Osteocyte (in vitro differentiated cells): ENCODE data around the gene PMEPA1. TPM values are rescaled to one million over a fixed set of nuclear protein-coding genes. Genes with fewer than 3 reads are reported as not detected.

Experiments
- DNase-seq: peaks from one replicate; pipeline ENCODE4 v3.0.0; 2021; ENCODE audit warnings: mixed read lengths; ENCODE audit not compliant: unreplicated experiment; ENCODE audit errors: extremely low spot score
- H3K27ac Mint-ChIP-seq: one replicate; pipeline ENCODE4 v1.8.0; 2021; ENCODE audit warnings: mild to moderate bottlenecking, mixed read lengths; ENCODE audit not compliant: unreplicated experiment
- H3K27me3 Mint-ChIP-seq: one replicate; pipeline ENCODE4 v1.8.0; 2021; ENCODE audit warnings: mixed read lengths; ENCODE audit not compliant: unreplicated experiment
- H3K36me3 Mint-ChIP-seq: one replicate; pipeline ENCODE4 v1.8.0; 2021; ENCODE audit warnings: mixed read lengths; ENCODE audit not compliant: unreplicated experiment
- H3K4me1 Mint-ChIP-seq: one replicate; pipeline ENCODE4 v1.8.0; 2021; ENCODE audit warnings: mixed read lengths; ENCODE audit not compliant: unreplicated experiment
- H3K4me3 Mint-ChIP-seq: one replicate; pipeline ENCODE4 v1.8.0; 2021; ENCODE audit warnings: mild to moderate bottlenecking, moderate library complexity, mixed read lengths; ENCODE audit not compliant: unreplicated experiment
- H3K9me3 Mint-ChIP-seq: one replicate; pipeline ENCODE4 v1.8.0; 2021; ENCODE audit warnings: mixed read lengths; ENCODE audit not compliant: unreplicated experiment
- CTCF ChIP-seq: fragments of 200-600 bp; sonication (generic); IDR thresholded peaks from 2 replicates; pipeline ENCODE4 v1.5.0; 2021; ENCODE audit warnings: antibody characterized with exemption, mild to moderate bottlenecking, moderate library complexity
- total RNA-seq: library from RNA; stranded (reverse); gene quantifications from 2 replicates; pipeline ENCODE4 v1.2.1, GENCODE V29; 2021

Gene PMEPA1
- total RNA-seq, 1 donor from 2014 or later, result 24.1 TPM

DNA sequence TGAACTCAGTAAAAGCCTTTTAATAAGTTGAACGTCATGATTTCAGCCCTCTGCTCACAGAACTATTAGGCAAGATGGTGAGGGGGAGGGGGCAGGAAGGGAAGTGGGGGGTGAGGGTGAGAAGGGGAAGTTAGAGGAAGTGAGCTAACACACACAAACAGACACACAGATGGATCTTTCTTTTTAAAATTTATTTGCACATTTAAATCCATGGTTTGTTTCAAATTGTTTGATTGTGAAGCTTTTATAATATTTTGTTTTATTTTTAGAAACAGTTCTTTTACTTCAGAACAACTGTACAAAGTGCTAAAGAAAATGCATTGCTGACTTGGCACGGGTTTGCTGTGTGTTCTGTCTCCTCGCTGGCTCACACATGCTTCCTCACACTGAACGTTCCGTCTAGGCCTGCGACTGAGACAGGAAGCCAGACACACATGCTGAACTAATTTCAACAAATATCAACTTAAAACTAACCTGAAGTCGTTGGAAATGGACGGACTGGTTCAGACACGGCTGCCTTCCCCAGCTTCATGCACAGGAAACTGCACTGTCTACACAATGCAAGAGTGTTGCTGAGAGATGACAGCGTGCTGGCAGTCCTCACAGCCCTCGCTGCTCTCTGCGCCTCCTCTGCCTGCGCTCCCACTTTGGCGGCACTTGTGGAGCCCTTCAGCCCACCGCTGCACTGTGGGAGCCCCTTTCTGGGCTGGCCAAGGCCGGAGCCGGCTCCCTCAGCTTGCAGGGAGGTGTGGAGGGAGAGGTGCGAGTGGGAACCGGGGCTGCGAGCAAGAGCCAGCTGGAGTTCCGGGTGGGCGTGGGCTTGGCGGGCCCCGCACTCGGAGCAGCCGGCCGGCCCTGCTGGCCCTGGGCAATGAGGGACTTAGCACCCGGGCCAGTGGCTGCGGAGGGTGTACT, 81.5 kb downstream of the PMEPA1 start:
- H3K4me1 Mint-ChIP-seq, result peaks cover 6% of the 10 kb centered on the region
- no peaks in the 10 kb centered on the region for H3K36me3 Mint-ChIP-seq
- no peak overlapping the region for H3K4me3 Mint-ChIP-seq
- DNase-seq, result no peak
- H3K9me3 Mint-ChIP-seq, result no peaks in the 10 kb centered on the region
- no peak for TF ChIP-seq CTCF
- H3K27me3 Mint-ChIP-seq, result peaks cover 18% of the 10 kb centered on the region
- peak overlapping the region; percentile 28 for H3K27ac Mint-ChIP-seq

DNA sequence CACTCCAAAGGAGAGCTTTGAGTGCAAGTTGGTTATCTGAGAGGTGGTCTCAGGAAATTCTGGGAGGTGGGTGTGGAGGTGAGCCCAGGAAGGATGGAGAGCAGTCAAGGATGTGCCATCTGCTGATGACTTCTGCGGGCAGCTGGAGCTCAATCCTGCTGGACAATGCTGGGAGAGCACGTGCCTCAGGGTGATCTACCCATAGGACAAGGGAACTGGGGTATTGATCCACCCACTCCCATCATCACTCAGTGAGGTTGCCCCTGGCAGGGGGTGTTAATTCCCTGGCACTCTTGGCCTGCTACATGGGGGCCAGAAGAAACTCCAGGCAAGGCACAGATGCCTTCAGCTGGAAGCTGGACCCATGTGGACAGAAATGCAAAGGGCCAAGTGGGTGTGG, 82.5 kb downstream of the PMEPA1 start:
- Mint-ChIP-seq H3K27me3 (peaks cover 12% of the 10 kb centered on the region), H3K36me3 (no peaks in the 10 kb centered on the region), H3K4me3 (no peak overlapping the region), H3K9me3 (no peaks in the 10 kb centered on the region), H3K4me1 (peaks cover 6% of the 10 kb centered on the region), H3K27ac (no peak overlapping the region)
- DNase-seq, result no peak
- no peak for TF ChIP-seq CTCF

GRCh38 chr20:57625978-57626377, 83.8 kb downstream of the PMEPA1 start:
- Mint-ChIP-seq H3K27ac (no peak overlapping the region), H3K4me1 (peaks cover 6% of the 10 kb centered on the region), H3K9me3 (no peaks in the 10 kb centered on the region), H3K4me3 (no peak overlapping the region), H3K27me3 (peaks cover 4% of the 10 kb centered on the region), H3K36me3 (no peaks in the 10 kb centered on the region)
- TF ChIP-seq CTCF, result no peak
- no peak for DNase-seq

DNA sequence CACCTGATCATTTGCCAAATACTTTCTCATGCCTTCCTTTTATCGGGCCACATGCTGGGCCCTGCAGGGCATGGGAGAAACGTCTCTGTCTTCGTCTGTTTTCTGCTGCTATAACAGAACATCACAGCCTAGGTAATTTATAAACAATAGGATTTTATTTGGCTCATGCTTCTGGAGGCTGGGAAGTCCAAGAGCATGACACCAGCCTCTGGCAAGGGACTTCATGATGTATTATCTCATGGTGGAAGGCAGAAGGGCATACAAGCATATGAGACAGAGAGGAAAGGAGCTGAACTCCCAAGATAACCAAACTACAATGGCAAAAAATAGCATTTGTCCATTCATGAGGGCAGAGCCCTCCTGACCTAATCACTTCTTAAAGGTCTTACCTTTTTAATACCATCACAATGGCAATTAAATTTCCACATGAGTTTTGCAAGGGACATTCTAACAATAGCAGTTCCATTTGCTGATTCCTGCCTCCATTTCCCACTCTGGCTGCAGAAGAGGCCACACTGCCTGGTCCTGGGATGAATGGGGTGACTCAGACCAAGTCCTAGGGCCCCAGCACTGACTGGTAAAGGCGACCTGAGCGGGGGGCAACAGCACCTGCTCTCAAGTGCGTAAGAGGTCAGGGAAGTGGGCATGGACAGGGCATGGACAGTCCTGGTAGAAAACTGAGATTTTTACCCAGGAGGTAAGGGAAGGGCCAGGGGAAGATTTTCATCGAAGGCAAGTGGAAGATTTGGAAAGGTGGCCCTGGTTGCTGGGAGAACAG, 84.4 kb downstream of the PMEPA1 start:
- no peak overlapping the region for H3K27ac Mint-ChIP-seq
- no peak for DNase-seq
- H3K4me1 Mint-ChIP-seq, result peaks cover 6% of the 10 kb centered on the region
- TF ChIP-seq CTCF, result no peak
- no peak overlapping the region for H3K4me3 Mint-ChIP-seq
- H3K9me3 Mint-ChIP-seq, result no peaks in the 10 kb centered on the region
- H3K36me3 Mint-ChIP-seq, result no peaks in the 10 kb centered on the region
- H3K27me3 Mint-ChIP-seq, result peaks cover 4% of the 10 kb centered on the region

DNA sequence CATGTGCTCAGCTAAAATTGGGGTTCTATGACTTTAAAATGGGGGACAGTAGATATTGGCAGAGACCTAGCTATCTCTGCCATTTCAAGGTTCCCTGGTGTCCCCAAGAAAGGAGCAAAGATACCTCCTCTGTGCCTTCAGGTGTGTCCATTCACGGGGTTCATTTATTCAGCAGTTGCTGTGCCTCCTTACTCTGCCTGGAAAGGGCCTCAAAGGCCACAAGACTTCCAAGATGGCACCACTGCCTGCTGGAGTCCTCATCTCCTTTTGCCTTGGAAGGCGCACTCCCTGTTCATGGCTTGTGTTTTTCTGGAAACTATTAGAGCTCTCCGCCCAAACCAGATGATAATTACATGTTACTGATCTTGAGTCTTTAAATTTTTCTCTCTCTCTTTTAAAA, 85.7 kb downstream of the PMEPA1 start:
- Mint-ChIP-seq H3K9me3 (no peaks in the 10 kb centered on the region), H3K27me3 (peaks cover 7% of the 10 kb centered on the region), H3K4me1 (peaks cover 6% of the 10 kb centered on the region), H3K27ac (no peak overlapping the region), H3K4me3 (no peak overlapping the region), H3K36me3 (no peaks in the 10 kb centered on the region)
- no peak for DNase-seq
- TF ChIP-seq CTCF, result no peak
